H1 (cell line): ENCODE data around the gene AKAP4.
A peak's percentile ranks its signal among the peaks of the same experiment; 100 is the strongest.

Experiments used
- EP300 ChIP-seq, 2 experiments: IDR thresholded peaks; 1 replicate in 1 of 2; 2 replicates in 1 of 2; pipeline ENCODE4 v1.6.1; 2011 to 2012; ENCODE audit warnings: low read depth in 2 of 2, low read length in 2 of 2, mild to moderate bottlenecking in 2 of 2, borderline replicate concordance in 1 of 2, inconsistent platforms in 1 of 2, moderate library complexity in 1 of 2
- EZH2 ChIP-seq: fragments of 200-600 bp; sonication (generic); IDR thresholded peaks from 2 replicates; pipeline ENCODE4 v1.7.1; 2012; ENCODE audit warnings: low read depth, mild to moderate bottlenecking, moderate library complexity, low read length, inconsistent platforms; ENCODE audit not compliant: severe bottlenecking
- JUND ChIP-seq: IDR thresholded peaks from 2 replicates; pipeline ENCODE4 v1.6.1; 2011; ENCODE audit warnings: mild to moderate bottlenecking, improper control_type of control experiment, low read length
- POLR2A ChIP-seq, 2 experiments: IDR thresholded peaks; 1 replicate in 1 of 2; 2 replicates in 1 of 2; pipeline ENCODE4 v1.6.1; 2011; ENCODE audit warnings: low read depth in 2 of 2, low read length in 2 of 2, mild to moderate bottlenecking in 2 of 2; ENCODE audit errors: control extremely low read depth in 1 of 2
- SIN3A ChIP-seq, 2 experiments: IDR thresholded peaks in 1 of 2; conservative IDR thresholded peaks in 1 of 2; 2 replicates each; pipeline ENCODE4 v1.6.1; 2011 to 2012; ENCODE audit warnings: low read length in 2 of 2, improper control_type of control experiment in 1 of 2, low read depth in 1 of 2, mild to moderate bottlenecking in 1 of 2
- SP1 ChIP-seq: IDR thresholded peaks from 2 replicates; pipeline ENCODE4 v1.6.1; 2011; ENCODE audit warnings: low read depth, low read length
- TF ChIP-seq, protein P1 (sequence below), 3 experiments: IDR thresholded peaks; 1 replicate in 2 of 3; 2 replicates in 1 of 3; pipeline versions ENCODE4 v1.5.1 to v1.6.1; 2011; ENCODE audit warnings: low read length in 3 of 3, mild to moderate bottlenecking in 3 of 3, inconsistent platforms in 2 of 3, low read depth in 1 of 3, moderate library complexity in 1 of 3; ENCODE audit not compliant: insufficient read depth in 1 of 3; ENCODE audit errors: control extremely low read depth in 1 of 3

DNA sequence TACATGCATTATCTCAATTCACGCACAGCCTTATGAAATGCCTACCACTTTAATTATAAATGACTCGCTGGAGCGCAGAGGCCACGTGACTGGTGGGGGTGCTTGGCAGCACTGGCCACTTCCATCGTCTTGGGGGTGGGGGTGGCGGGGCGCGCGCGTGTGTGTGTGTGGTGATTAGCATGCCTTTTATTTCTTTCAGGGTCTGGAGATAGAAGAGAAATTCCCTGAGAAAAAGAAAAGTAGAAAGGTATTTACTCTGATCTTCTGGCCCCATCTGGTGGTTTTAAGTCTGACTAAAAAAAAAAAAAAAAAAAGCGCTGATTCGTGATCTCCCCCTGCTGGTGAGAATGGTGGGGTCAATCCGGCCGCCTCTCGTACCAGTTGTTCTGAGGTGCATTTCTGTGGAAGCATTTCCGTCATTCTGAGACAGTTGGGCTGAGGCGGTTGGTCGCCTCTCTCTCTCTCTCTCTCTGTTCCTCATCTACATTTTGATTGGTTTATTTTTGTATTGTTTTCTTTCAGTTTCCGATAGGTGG, 3.6 kb upstream of the AKAP4 start, which contains the start of gene CCNB3:
- TF ChIP-seq POLR2A (IDR thresholded peaks at IDR 0.05; ENCODE audit: control extremely low read depth in 1 of 2, low read depth in 2 of 2, low read length in 2 of 2) (no peak), JUND (no peak), EZH2 (no peak), EP300 (IDR thresholded peaks at IDR 0.05; ENCODE audit: borderline replicate concordance in 1 of 2, low read depth in 2 of 2, low read length in 2 of 2) (no peak), SP1 (no peak), SIN3A (conservative IDR thresholded peaks at IDR 0.05 in 1 of 2, IDR thresholded peaks at IDR 0.05 in 1 of 2; ENCODE audit: low read depth in 1 of 2, low read length in 2 of 2) (no peak)
- TF ChIP-seq, protein P1, sequence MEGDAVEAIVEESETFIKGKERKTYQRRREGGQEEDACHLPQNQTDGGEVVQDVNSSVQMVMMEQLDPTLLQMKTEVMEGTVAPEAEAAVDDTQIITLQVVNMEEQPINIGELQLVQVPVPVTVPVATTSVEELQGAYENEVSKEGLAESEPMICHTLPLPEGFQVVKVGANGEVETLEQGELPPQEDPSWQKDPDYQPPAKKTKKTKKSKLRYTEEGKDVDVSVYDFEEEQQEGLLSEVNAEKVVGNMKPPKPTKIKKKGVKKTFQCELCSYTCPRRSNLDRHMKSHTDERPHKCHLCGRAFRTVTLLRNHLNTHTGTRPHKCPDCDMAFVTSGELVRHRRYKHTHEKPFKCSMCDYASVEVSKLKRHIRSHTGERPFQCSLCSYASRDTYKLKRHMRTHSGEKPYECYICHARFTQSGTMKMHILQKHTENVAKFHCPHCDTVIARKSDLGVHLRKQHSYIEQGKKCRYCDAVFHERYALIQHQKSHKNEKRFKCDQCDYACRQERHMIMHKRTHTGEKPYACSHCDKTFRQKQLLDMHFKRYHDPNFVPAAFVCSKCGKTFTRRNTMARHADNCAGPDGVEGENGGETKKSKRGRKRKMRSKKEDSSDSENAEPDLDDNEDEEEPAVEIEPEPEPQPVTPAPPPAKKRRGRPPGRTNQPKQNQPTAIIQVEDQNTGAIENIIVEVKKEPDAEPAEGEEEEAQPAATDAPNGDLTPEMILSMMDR (IDR thresholded peaks at IDR 0.05; ENCODE audit: control extremely low read depth in 1 of 3, insufficient read depth in 1 of 3, low read depth in 1 of 3, low read length in 3 of 3): peak; percentile 44 to 90 (median 53)
